Trophoblast cell (in vitro differentiated cells and primary cell): ENCODE measurements around the gene ANKMY1.

Source experiments
- DNase-seq, 2 donors: peaks; one replicate each; pipeline ENCODE4 v3.0.0-alpha.2; 2016
- H2AFZ ChIP-seq: 2 replicates; pipeline ENCODE4 v1.6.1; 2013; ENCODE audit warnings: low read length, moderate library complexity, mild to moderate bottlenecking; ENCODE audit not compliant: insufficient read depth, poor library complexity
- H2AK5ac ChIP-seq: 2 replicates; pipeline ENCODE4 v1.6.1; 2013; ENCODE audit warnings: mild to moderate bottlenecking, low read length
- H2BK120ac ChIP-seq: 2 replicates; pipeline ENCODE4 v1.6.1; 2013; ENCODE audit warnings: low read length, mild to moderate bottlenecking, moderate library complexity; ENCODE audit not compliant: insufficient read depth, poor library complexity
- H2BK12ac ChIP-seq: 2 replicates; pipeline ENCODE4 v1.6.1; 2013; ENCODE audit warnings: mild to moderate bottlenecking, low read length, moderate library complexity
- H2BK5ac ChIP-seq: 2 replicates; pipeline ENCODE4 v1.6.1; 2013; ENCODE audit warnings: low read length, low read depth, moderate library complexity, mild to moderate bottlenecking; ENCODE audit not compliant: poor library complexity
- H3K14ac ChIP-seq: 2 replicates; pipeline ENCODE4 v1.6.1; 2013; ENCODE audit warnings: mild to moderate bottlenecking, low read length
- H3K18ac ChIP-seq: 2 replicates; pipeline ENCODE4 v1.6.1; 2013; ENCODE audit warnings: mild to moderate bottlenecking, low read length
- H3K23ac ChIP-seq: 2 replicates; pipeline ENCODE4 v1.6.1; 2013; ENCODE audit warnings: low read length
- H3K27ac ChIP-seq: 2 replicates; pipeline ENCODE4 v1.5.1; 2013; ENCODE audit warnings: low read depth, mild to moderate bottlenecking, inconsistent platforms, low read length, moderate library complexity
- H3K27me3 ChIP-seq: 2 replicates; pipeline ENCODE4 v1.6.1; 2013; ENCODE audit warnings: inconsistent platforms, mild to moderate bottlenecking, low read length, moderate library complexity; ENCODE audit not compliant: insufficient read depth
- H3K36me3 ChIP-seq, 2 experiments: 1 replicate in 1 of 2; 2 replicates in 1 of 2; pipeline ENCODE4 v1.6.1; 2013; ENCODE audit warnings: low read length in 2 of 2, mild to moderate bottlenecking in 2 of 2, moderate library complexity in 1 of 2; ENCODE audit not compliant: insufficient read depth in 2 of 2, control insufficient read depth in 1 of 2
- H3K4ac ChIP-seq: 2 replicates; pipeline ENCODE4 v1.6.1; 2013; ENCODE audit warnings: low read depth, mild to moderate bottlenecking, low read length, moderate library complexity
- H3K4me1 ChIP-seq, 2 experiments: 1 replicate in 1 of 2; 2 replicates in 1 of 2; pipeline ENCODE4 v1.6.1; 2013; ENCODE audit warnings: low read length in 2 of 2, mild to moderate bottlenecking in 2 of 2, moderate library complexity in 1 of 2; ENCODE audit not compliant: insufficient read depth in 2 of 2, control insufficient read depth in 1 of 2
- H3K4me2 ChIP-seq: 2 replicates; pipeline ENCODE4 v1.6.1; 2013; ENCODE audit warnings: inconsistent platforms, mild to moderate bottlenecking, low read length, moderate library complexity
- H3K4me3 ChIP-seq: 2 replicates; pipeline ENCODE4 v1.5.1; 2013; ENCODE audit warnings: mild to moderate bottlenecking, low read depth, low read length, inconsistent platforms
- H3K79me1 ChIP-seq: one replicate; pipeline ENCODE4 v1.6.1; 2013; ENCODE audit warnings: low read length
- H3K79me2 ChIP-seq: 2 replicates; pipeline ENCODE4 v1.6.1; 2013; ENCODE audit warnings: low read length, mild to moderate bottlenecking; ENCODE audit not compliant: control insufficient read depth, insufficient read depth, poor library complexity
- H3K9ac ChIP-seq: 2 replicates; pipeline ENCODE4 v1.6.1; 2013; ENCODE audit warnings: mild to moderate bottlenecking, low read length
- H3K9me3 ChIP-seq: 2 replicates; pipeline ENCODE4 v1.6.1; 2013; ENCODE audit warnings: low read depth, mild to moderate bottlenecking, control low read depth, inconsistent platforms, low read length; ENCODE audit not compliant: insufficient read depth
- H4K12ac ChIP-seq: 2 replicates; pipeline ENCODE4 v1.6.1; 2013; ENCODE audit warnings: low read depth, mild to moderate bottlenecking, low read length, moderate library complexity
- H4K8ac ChIP-seq: 2 replicates; pipeline ENCODE4 v1.6.1; 2013; ENCODE audit warnings: low read depth, mild to moderate bottlenecking, low read length, moderate library complexity
- H4K91ac ChIP-seq: one replicate; pipeline ENCODE4 v1.6.1; 2013; ENCODE audit warnings: low read depth, mild to moderate bottlenecking, low read length, moderate library complexity
- WGBS: extraction: QIAGEN DNeasy Blood & Tissue Kit; methylation state at CpG from one replicate; pipeline ENCODE4 v1.1.7; 2013; ENCODE audit warnings: missing lambda C conversion rate; ENCODE audit not compliant: insufficient read length, insufficient coverage; ENCODE audit errors: extremely low coverage; 5-methylcytosine and 5-hydroxymethylcytosine counted together

The ANKMY1 gene

GRCh38 chr2:240450532-240451107 lies 107.2 kb downstream of the ANKMY1 start:
- Histone ChIP-seq H3K9me3 (no peaks in the 10 kb centered on the region), H3K79me2 (peaks cover 15% of the 10 kb centered on the region), H2BK120ac (no peak overlapping the region), H2BK12ac (no peak overlapping the region), H4K12ac (no peak overlapping the region), H3K18ac (no peak overlapping the region), H4K8ac (no peak overlapping the region), H3K23ac (no peak overlapping the region), H2BK5ac (no peak overlapping the region), H3K79me1 (peaks cover 27% of the 10 kb centered on the region), H3K9ac (no peak overlapping the region), H3K4me2 (no peak overlapping the region), H3K36me3 (no peaks in the 10 kb centered on the region), H2AK5ac (no peak overlapping the region), H3K4me1 (peaks cover 19 to 34% of the 10 kb centered on the region in 2 experiments), H3K27me3 (no peaks in the 10 kb centered on the region), H4K91ac (no peak overlapping the region), H3K27ac (no peak overlapping the region), H3K4me3 (no peak overlapping the region), H2AFZ (no peak overlapping the region), H3K14ac (no peak overlapping the region), H3K4ac (no peak overlapping the region)
- no peak for DNase-seq
- no CpG with 5 or more reads among the region's 16 CpGs for WGBS

GRCh38 chr2:240449764-240450531 lies 107.8 kb downstream of the ANKMY1 start:
- peaks cover 15 to 27% of the 10 kb centered on the region in 2 experiments for H3K4me1 ChIP-seq
- no peaks in the 10 kb centered on the region for H3K9me3 ChIP-seq
- H3K36me3 ChIP-seq: no peaks in the 10 kb centered on the region
- H3K14ac ChIP-seq: no peak overlapping the region
- H4K91ac ChIP-seq: no peak overlapping the region
- H2AFZ ChIP-seq: no peak overlapping the region
- H3K27ac ChIP-seq: no peak overlapping the region
- no peak overlapping the region for H3K9ac ChIP-seq
- DNase-seq: peak; percentile 78 to 87
- peaks cover 20% of the 10 kb centered on the region for H3K79me1 ChIP-seq
- no peak overlapping the region for H3K23ac ChIP-seq
- H3K4me3 ChIP-seq: no peak overlapping the region
- H2BK5ac ChIP-seq: no peak overlapping the region
- H3K4ac ChIP-seq: no peak overlapping the region
- no CpG with 5 or more reads among the region's 22 CpGs for WGBS
- peaks cover 12% of the 10 kb centered on the region for H3K79me2 ChIP-seq
- H4K12ac ChIP-seq: no peak overlapping the region
- H3K4me2 ChIP-seq: no peak overlapping the region
- no peak overlapping the region for H2AK5ac ChIP-seq
- no peak overlapping the region for H3K18ac ChIP-seq
- no peak overlapping the region for H4K8ac ChIP-seq
- H2BK12ac ChIP-seq: no peak overlapping the region
- H2BK120ac ChIP-seq: no peak overlapping the region
- H3K27me3 ChIP-seq: no peaks in the 10 kb centered on the region

- WGBS: no CpG with 5 or more reads among the region's 23 CpGs
- peaks cover 0 to 6% of the 10 kb centered on the region in 2 experiments for H3K36me3 ChIP-seq
- H3K4me3 ChIP-seq: no peak overlapping the region
- H3K27me3 ChIP-seq: no peaks in the 10 kb centered on the region
- H3K9me3 ChIP-seq: peaks cover 2% of the 10 kb centered on the region
- H3K27ac ChIP-seq: no peak overlapping the region
- no peak overlapping the region for H2AK5ac ChIP-seq
- H3K4me1 ChIP-seq: peaks cover 6 to 19% of the 10 kb centered on the region in 2 experiments
- no peak overlapping the region for H2AFZ ChIP-seq
- peak; percentile 85 to 87 for DNase-seq
- no peak overlapping the region for H3K9ac ChIP-seq
- H4K12ac ChIP-seq: no peak overlapping the region
- H4K8ac ChIP-seq: no peak overlapping the region
- H3K23ac ChIP-seq: no peak overlapping the region
- no peak overlapping the region for H3K18ac ChIP-seq
- peaks cover 11% of the 10 kb centered on the region for H3K79me1 ChIP-seq
- H4K91ac ChIP-seq: no peak overlapping the region
- H2BK5ac ChIP-seq: no peak overlapping the region
- H3K4me2 ChIP-seq: no peak overlapping the region
- H2BK120ac ChIP-seq: no peak overlapping the region
- no peak overlapping the region for H2BK12ac ChIP-seq
- H3K14ac ChIP-seq: no peak overlapping the region
- peaks cover 4% of the 10 kb centered on the region for H3K79me2 ChIP-seq
- H3K4ac ChIP-seq: no peak overlapping the region
These were observed 109.2 kb downstream of the ANKMY1 start for GRCh38 chr2:240448387-240449274.

- H2AK5ac ChIP-seq: no peak overlapping the region
- H3K4me2 ChIP-seq: no peak overlapping the region
- no peak overlapping the region for H4K12ac ChIP-seq
- DNase-seq: peak; percentile 94 to 96
- peaks cover 6 to 19% of the 10 kb centered on the region in 2 experiments for H3K4me1 ChIP-seq
- H4K8ac ChIP-seq: no peak overlapping the region
- no peak overlapping the region for H3K18ac ChIP-seq
- H3K4ac ChIP-seq: no peak overlapping the region
- H3K79me1 ChIP-seq: peaks cover 8% of the 10 kb centered on the region
- no peak overlapping the region for H2AFZ ChIP-seq
- H3K27ac ChIP-seq: no peak overlapping the region
- peaks cover 2% of the 10 kb centered on the region for H3K9me3 ChIP-seq
- H4K91ac ChIP-seq: no peak overlapping the region
- no peak overlapping the region for H3K14ac ChIP-seq
- H2BK120ac ChIP-seq: no peak overlapping the region
- H3K79me2 ChIP-seq: peaks cover 3% of the 10 kb centered on the region
- no peak overlapping the region for H3K4me3 ChIP-seq
- no peak overlapping the region for H3K23ac ChIP-seq
- H2BK5ac ChIP-seq: no peak overlapping the region
- WGBS: no CpG with 5 or more reads among the region's 15 CpGs
- H3K36me3 ChIP-seq: peaks cover 0 to 6% of the 10 kb centered on the region in 2 experiments
- H3K9ac ChIP-seq: no peak overlapping the region
- no peaks in the 10 kb centered on the region for H3K27me3 ChIP-seq
- no peak overlapping the region for H2BK12ac ChIP-seq
These were observed 109.9 kb downstream of the ANKMY1 start for GRCh38 chr2:240447934-240448333.
